GM12875 (cell line): ENCODE data around the gene GULP1.
"Not testable (repeated sequence)": the region's sequence is repeated elsewhere in the genome, so short reads cannot be mapped to it uniquely, and the experiment has no call there.

ENCODE experiments used
- H3K4me3 ChIP-seq: one replicate; pipeline ENCODE4 v1.5.1; 2011; ENCODE audit warnings: low read depth, low read length, control low read depth
- TF ChIP-seq, protein P1 (sequence below): IDR thresholded peaks from 2 replicates; pipeline ENCODE4 v1.5.1; 2011; ENCODE audit warnings: low read depth, mild to moderate bottlenecking, control low read depth, inconsistent platforms, low read length, moderate library complexity, borderline replicate concordance; ENCODE audit not compliant: insufficient read depth

GULP1 gene

GRCh38 chr2:188551671-188552070, 260.0 kb downstream of the GULP1 start:
- no peak overlapping the region for H3K4me3 ChIP-seq
- TF ChIP-seq, protein P1, sequence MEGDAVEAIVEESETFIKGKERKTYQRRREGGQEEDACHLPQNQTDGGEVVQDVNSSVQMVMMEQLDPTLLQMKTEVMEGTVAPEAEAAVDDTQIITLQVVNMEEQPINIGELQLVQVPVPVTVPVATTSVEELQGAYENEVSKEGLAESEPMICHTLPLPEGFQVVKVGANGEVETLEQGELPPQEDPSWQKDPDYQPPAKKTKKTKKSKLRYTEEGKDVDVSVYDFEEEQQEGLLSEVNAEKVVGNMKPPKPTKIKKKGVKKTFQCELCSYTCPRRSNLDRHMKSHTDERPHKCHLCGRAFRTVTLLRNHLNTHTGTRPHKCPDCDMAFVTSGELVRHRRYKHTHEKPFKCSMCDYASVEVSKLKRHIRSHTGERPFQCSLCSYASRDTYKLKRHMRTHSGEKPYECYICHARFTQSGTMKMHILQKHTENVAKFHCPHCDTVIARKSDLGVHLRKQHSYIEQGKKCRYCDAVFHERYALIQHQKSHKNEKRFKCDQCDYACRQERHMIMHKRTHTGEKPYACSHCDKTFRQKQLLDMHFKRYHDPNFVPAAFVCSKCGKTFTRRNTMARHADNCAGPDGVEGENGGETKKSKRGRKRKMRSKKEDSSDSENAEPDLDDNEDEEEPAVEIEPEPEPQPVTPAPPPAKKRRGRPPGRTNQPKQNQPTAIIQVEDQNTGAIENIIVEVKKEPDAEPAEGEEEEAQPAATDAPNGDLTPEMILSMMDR = no peak

DNA sequence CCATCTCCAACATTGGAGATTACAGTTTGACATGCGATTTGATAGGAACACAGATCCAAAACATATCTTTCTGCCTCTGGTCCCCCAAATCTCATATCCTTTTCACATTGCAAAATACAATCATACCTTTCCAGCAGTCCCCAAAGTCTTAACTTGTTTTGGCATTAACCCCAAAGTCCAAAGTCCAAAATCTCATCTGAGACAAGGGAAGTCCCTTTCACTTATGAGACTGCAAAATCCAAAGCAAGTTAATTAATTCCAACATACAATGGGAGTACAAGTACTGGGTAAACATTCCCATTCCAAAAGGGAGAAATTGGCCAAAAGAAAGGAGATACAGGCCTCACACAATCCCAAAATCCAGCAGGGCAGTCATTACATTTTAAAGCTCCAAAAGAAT, 265.4 kb downstream of the GULP1 start:
- no peak overlapping the region for H3K4me3 ChIP-seq
- TF ChIP-seq, protein P1 = no peak

DNA sequence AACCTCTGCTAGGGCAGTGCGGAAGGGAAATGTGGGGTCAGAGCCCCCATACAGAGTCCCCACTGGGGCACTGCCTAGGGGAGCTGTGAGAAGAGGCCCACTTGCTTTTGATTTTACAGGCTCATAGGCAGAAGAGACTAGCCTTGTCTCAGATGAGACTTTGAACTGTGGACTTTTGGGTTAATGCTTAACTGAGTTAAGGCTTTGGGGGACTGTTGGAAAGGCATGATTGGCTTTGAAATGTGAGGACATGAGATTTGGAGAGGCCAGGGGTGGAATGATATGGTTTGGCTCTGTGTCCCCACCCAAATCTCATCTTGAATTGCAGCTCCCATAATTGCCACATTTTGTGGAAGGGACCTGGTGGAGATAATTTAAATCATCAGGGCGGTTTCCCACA, 267.8 kb downstream of the GULP1 start:
- not testable (repeated sequence) for H3K4me3 ChIP-seq

DNA sequence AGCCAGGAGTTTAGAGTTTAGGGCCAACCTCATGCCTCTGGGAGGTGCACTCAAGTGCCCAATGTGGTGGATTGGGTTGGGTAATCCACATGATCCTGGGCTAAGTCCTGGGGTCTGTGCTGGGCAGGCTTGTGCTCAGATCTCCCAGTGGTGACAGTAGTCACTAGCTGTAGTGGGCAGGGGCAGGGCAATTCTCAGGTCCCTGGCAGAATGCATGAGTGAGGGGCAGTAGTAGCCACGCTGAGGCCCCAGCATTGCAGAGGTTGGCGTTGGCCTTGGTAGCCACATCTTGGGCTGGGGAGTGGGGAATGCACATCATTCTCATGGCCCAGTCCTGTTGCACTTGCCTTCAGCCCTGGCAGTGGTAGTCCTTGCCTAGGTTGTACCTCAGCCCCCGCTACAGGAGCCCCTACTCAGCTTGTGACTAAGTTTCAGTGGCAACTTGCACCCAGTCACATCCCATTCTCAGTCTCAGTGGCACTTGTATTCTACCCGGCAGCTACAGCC, 269.9 kb downstream of the GULP1 start:
- TF ChIP-seq, protein P1 = no peak
- H3K4me3 ChIP-seq = no peak overlapping the region

- no peak overlapping the region for H3K4me3 ChIP-seq
- TF ChIP-seq, protein P1 = no peak
Observed at GRCh38 chr2:188569431-188570165, 277.9 kb downstream of the GULP1 start.

DNA sequence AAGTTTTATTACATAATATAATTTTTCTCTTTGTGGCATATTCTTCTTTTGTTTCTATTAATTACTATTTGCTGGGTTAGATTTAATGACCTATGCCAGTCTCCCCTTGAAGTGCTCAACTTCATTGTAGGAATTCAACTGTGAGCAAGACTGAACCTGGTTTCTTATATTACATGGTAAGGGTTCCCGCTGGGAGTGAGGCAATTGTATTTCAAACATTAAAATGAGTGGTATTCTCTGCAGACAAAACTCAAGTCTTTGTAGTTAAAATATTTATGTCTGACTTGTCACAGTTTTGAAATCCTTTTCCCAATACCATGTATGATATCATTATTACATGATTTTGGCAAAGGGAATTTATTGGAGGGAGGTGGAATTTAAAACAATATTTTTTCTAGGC, 278.7 kb downstream of the GULP1 start:
- no peak overlapping the region for H3K4me3 ChIP-seq
- TF ChIP-seq, protein P1 = no peak

- H3K4me3 ChIP-seq = no peak overlapping the region
- TF ChIP-seq, protein P1 = no peak
Observed at GRCh38 chr2:188571543-188572303, 280.0 kb downstream of the GULP1 start.
